ENCODE results near the gene SLC25A21. TPM values are rescaled to one million over a fixed set of nuclear protein-coding genes. Genes with fewer than 3 reads are reported as not detected.

Gene SLC25A21
- total and polyA plus RNA-seq, 2 of the 13 experiments (the other 11 are each of a cell fraction or from before 2014, with no cell fraction given), result 1.9 to 2.9 TPM

DNA sequence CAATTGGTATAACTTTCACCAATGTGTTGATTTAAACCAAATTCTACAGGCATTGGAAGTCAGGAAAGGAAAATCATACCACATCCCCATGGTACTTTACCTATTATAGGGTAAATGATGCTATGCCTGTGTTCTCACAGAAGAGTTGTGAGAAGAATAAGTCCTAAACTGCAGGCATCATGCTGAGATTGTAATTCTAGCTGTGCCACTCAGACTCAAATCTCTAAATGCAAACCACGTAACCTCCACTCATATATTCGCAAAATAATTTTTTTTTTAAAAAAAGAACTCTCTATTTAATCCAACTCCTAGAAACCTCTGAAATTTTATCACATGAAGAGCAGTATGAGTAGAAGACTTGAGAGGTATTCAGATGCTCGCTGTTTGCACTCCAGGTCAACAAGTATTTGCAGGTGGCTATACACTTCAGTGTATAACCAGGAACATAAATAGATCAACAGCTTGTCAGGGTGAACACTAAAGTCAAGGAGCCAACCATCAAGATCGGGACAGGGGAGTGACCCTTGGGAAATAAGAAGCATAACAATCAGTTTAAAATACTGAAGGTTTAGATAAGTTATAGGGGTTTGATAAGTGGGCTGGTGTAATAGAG lies 110.1 kb downstream of the SLC25A21 start:
- intact Hi-C loops (cut with micrococcal nuclease; ENCODE audit: unreplicated experiment), result no loop called here
- Histone ChIP-seq H3K9me3 (ENCODE audit: low read length) (no peaks in the 10 kb centered on the region), H3K79me2 (ENCODE audit: insufficient read depth, low read length) (no peaks in the 10 kb centered on the region), H2AFZ (ENCODE audit: low read length) (no peak overlapping the region), H3K9ac (ENCODE audit: insufficient read depth, low read depth, low read length) (no peak overlapping the region), H4K20me1 (ENCODE audit: insufficient read depth, low read length) (no peaks in the 10 kb centered on the region), H3K27me3 (ENCODE audit: control insufficient read depth in 1 of 2, insufficient read depth in 2 of 2, low read length in 2 of 2) (no peaks in the 10 kb centered on the region), H3K36me3 (replicated peaks in 1 of 2; ENCODE audit: control insufficient read depth in 1 of 2, insufficient read depth in 2 of 2, low read length in 2 of 2) (no peaks in the 10 kb centered on the region), H3K4me1 (ENCODE audit: insufficient read depth, low read length) (no peaks in the 10 kb centered on the region), H3K27ac (ENCODE audit: extremely low read length, insufficient read depth, low read length) (no peak overlapping the region), H3K4me2 (ENCODE audit: low read depth, low read length) (no peak overlapping the region), H3K4me3 (replicated peaks in 1 of 3; ENCODE audit: insufficient read depth in 1 of 3, low read depth in 2 of 3, low read length in 3 of 3) (no peak overlapping the region)
- ChIA-PET CTCF (ENCODE audit: low intra/inter-chr PET ratio, low total read pairs) (no interaction called here), POLR2A (no interaction called here)
- no peak for DNase-seq (ENCODE audit: low spot score)
- ATAC-seq, result no peak
- in situ Hi-C loops (cut with HindIII; ENCODE audit: extremely low pct_ligation_motif_present, low pct_unique_long_range_greater_than_20kb), result no loop called here
- FAIRE-seq, result no peak
- no TSS peak for BruUV-seq (replicated peaks)
- 34% methylated on average over 4 of the region's 4 CpGs for WGBS (ENCODE audit: low lambda C conversion rate)
- no peak for TF ChIP-seq TOE1 (CRISPR knock-in tag; IDR thresholded peaks at IDR 0.05)
- TF ChIP-seq IRX3 (CRISPR knock-in tag; IDR thresholded peaks at IDR 0.05; ENCODE audit: borderline replicate concordance, low read depth), result no peak
- TF ChIP-seq ZNF12 (CRISPR knock-in tag; IDR thresholded peaks at IDR 0.05), result no peak
- TF ChIP-seq ZNF510 (CRISPR knock-in tag; IDR thresholded peaks at IDR 0.05; ENCODE audit: low read depth), result no peak
- no peak for TF ChIP-seq HMGA1 (CRISPR knock-in tag; conservative IDR thresholded peaks at IDR 0.05)
- TF ChIP-seq DZIP1 (CRISPR knock-in tag; IDR thresholded peaks at IDR 0.05), result no peak

- no peak for TF ChIP-seq DNMT1 (CRISPR knock-in tag; IDR thresholded peaks at IDR 0.05)
- no peak for TF ChIP-seq ZNF263 (CRISPR knock-in tag; IDR thresholded peaks at IDR 0.05)
- TF ChIP-seq SRF (IDR thresholded peaks at IDR 0.05; ENCODE audit: low read depth, low read length), result no peak
- TF ChIP-seq, protein P1, sequence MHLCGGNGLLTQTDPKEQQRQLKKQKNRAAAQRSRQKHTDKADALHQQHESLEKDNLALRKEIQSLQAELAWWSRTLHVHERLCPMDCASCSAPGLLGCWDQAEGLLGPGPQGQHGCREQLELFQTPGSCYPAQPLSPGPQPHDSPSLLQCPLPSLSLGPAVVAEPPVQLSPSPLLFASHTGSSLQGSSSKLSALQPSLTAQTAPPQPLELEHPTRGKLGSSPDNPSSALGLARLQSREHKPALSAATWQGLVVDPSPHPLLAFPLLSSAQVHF (CRISPR knock-in tag; IDR thresholded peaks at IDR 0.05), result no peak
- no peak for TF ChIP-seq GABPB1 (CRISPR knock-in tag; IDR thresholded peaks at IDR 0.05)
- TF ChIP-seq, protein P2, sequence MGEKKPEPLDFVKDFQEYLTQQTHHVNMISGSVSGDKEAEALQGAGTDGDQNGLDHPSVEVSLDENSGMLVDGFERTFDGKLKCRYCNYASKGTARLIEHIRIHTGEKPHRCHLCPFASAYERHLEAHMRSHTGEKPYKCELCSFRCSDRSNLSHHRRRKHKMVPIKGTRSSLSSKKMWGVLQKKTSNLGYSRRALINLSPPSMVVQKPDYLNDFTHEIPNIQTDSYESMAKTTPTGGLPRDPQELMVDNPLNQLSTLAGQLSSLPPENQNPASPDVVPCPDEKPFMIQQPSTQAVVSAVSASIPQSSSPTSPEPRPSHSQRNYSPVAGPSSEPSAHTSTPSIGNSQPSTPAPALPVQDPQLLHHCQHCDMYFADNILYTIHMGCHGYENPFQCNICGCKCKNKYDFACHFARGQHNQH (CRISPR knock-in tag; IDR thresholded peaks at IDR 0.05), result no peak
- Histone ChIP-seq H4K20me1 (ENCODE audit: insufficient read depth, low read length) (no peaks in the 10 kb centered on the region), H3K36me3 (replicated peaks in 1 of 2; ENCODE audit: control insufficient read depth in 1 of 2, insufficient read depth in 2 of 2, low read length in 2 of 2) (no peaks in the 10 kb centered on the region), H3K27me3 (ENCODE audit: control insufficient read depth in 1 of 2, insufficient read depth in 2 of 2, low read length in 2 of 2) (no peaks in the 10 kb centered on the region), H2AFZ (ENCODE audit: low read length) (no peak overlapping the region), H3K4me1 (ENCODE audit: insufficient read depth, low read length) (no peaks in the 10 kb centered on the region), H3K4me3 (replicated peaks in 1 of 3; ENCODE audit: insufficient read depth in 1 of 3, low read depth in 2 of 3, low read length in 3 of 3) (no peak overlapping the region), H3K9ac (ENCODE audit: insufficient read depth, low read depth, low read length) (no peak overlapping the region), H3K4me2 (ENCODE audit: low read depth, low read length) (no peak overlapping the region), H3K27ac (ENCODE audit: extremely low read length, insufficient read depth, low read length) (no peak overlapping the region), H3K79me2 (ENCODE audit: insufficient read depth, low read length) (no peaks in the 10 kb centered on the region), H3K9me3 (ENCODE audit: low read length) (no peaks in the 10 kb centered on the region)
- intact Hi-C loops (cut with micrococcal nuclease; ENCODE audit: unreplicated experiment) (no loop called here), in situ Hi-C loops (cut with HindIII; ENCODE audit: extremely low pct_ligation_motif_present, low pct_unique_long_range_greater_than_20kb) (no loop called here)
- ATAC-seq, result no peak
- DNase-seq (ENCODE audit: low spot score), result no peak
- BruUV-seq (replicated peaks), result no TSS peak
- CTCF ChIA-PET (ENCODE audit: low intra/inter-chr PET ratio, low total read pairs), result no interaction called here
- no peak for FAIRE-seq
- POLR2A ChIA-PET, result no interaction called here
- WGBS (ENCODE audit: low lambda C conversion rate), result 0% methylated on average over 1 of the region's 1 CpG
Observed at GRCh38 chr14:37061697-37062096, 110.7 kb downstream of the SLC25A21 start.
